ENCODE measurements around the gene DCST1.
A peak's percentile ranks its signal among the peaks of the same experiment; 100 is the strongest.

DCST1 gene

DNA sequence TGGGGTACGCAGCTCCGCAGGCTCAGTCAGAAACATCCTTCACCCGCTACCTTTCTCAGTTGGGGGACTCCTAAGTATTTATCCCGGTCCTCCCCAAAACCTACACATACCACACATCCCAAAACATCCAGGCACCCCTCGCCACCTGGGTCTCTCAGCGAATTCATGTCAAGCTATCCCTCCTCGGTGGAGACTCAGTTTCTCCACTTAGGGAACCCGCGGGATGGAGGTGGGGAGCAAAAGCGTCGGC, 32.3 kb upstream of the DCST1 start:
- DNase-seq (ENCODE audit: low read depth in 1 of 2, low spot score in 1 of 2), result peak in 1 of 2 donors; percentile 43

DNA sequence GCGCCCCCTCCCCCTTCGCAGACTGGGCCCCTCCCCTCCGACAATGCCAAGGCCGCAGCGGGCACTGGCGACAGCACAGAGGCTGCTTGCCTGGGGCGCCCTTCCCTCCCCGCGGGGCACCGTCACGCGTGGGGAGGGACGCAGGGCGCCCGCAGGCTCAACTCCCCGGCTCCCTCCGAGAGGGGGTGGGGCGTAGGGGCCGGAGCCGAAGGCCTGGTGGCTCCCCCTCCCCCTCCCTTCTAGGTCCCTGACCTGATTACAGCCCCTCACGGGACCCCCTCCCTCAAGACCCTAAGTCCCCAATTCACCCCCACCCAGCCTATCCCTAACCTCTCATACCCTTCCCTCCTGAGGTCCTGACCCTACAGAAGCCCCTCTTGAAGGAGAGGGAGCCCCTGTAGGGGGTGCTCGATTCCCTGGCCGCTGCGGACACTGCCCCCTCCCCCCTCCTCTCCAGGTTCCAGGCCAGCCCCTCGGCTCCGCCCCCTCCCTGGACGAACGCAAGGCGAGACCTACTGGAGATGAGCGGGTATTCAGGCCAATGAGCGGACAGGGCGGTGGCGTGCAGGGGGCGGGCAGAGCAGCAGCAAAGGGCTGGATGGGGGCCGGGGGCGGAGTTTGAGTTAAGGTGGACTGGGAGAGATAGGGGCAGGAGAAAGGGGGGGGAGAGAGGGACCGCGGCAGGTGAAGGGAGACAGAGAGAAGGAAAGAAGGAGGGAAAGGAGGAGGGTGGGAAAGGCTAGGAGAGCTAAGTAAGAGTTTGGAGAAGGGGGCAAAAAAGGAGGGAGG, 31.8 kb upstream of the DCST1 start:
- peak; percentile 95 to 99 for DNase-seq (ENCODE audit: low read depth in 1 of 2, low spot score in 1 of 2)

DNA sequence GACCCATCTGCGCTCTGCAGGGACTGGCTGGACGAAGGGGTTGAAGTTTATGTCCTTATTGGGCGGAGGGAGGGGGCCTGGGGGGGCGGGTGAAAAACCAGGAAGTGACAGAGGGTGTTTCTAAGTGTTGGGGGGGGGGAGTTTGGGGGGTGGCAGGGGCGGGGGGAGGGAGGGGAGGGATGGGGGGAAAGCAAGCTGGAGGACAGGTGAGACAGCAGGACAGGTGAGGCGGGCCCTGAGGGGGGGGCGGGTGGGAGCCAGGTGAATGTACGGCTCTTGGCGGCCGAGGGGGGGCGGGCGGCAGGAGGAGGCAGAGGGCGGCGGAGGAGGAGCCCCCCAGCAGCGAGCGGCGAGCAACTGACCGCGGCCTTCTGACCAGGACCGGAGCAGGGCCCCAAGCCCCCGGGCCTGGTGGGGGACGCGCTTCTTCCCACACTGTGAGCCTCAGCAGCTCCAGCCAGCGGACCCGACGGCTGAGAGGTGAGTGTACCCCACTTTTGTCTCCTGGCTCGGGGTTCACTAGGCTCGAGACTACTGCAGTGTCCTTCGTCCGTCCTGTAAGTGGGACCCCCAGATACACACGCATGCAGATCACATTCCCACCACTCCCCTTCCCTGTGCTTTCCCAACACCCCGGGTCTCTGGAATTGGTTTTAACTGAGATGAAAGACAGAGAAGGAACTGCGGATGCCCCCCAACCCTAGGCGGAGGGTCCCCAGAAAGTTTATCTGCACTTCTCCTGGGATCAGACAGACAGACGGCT, 31.0 kb upstream of the DCST1 start, which contains the start of gene ZBTB7B:
ZBTB7B (plus strand) TSS at position 339 of the 763 bp plus-strand sequence. CDS start 11,859 bp downstream, outside the sequence.
- no peak for DNase-seq (ENCODE audit: low read depth in 1 of 2, low spot score in 1 of 2)

DNA sequence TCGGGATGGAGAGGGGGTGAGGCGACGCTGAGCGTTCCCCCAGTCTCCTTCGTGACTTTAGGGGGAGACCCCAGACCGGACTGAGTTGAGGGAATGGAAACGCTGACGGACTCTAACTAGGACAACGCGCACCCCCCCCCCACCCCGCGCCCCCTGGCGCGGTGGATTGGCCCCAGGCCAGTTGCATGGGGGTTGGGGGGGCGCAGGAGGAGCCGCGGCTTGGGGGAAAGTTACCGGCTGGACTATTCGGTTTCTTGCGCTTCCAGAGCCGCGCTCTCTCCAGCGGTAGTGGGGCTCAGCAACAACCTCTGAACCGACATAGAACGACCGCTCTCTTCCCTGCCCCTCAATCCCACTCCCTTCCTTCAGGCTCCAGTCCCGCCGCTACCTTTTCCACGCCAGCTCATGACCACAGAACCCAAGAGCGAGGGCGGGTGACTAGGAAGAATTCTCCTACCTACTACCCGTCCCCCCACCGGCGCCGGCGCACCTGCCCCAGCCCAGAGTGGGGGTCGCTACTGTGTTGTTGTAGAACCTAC, 30.3 kb upstream of the DCST1 start:
- DNase-seq (ENCODE audit: low read depth in 1 of 2, low spot score in 1 of 2), result no peak

DNA sequence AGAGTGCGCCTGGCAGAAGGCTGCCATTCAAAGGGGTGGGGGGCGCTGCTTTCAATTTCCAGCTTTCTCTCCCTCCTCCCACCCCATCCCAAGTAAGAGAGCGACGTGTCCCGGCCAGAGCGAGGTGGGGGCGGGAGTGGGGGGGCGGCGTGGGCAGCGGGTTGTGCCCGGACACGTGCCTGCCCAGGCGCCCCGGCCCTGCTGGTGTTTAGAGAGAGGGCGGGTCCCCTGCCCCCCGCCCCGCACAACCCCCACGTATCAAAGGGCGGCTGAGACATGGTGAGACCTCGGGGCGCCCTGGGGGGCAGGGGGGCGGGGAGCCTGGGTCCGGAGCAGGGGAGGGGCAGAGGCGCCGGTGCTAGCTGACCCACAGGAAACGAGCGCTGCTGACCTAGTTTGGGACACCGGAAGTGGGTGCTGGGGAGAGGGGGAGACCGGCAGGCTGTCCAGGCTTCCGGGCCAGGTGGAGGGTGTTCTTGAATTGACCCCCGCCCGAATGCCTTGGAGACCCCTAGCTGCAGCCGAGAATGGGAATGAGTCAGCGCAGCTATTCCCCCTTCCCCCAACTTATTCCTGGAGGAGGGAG, 29.8 kb upstream of the DCST1 start:
- DNase-seq (ENCODE audit: low read depth in 1 of 2, low spot score in 1 of 2), result no peak

DNA sequence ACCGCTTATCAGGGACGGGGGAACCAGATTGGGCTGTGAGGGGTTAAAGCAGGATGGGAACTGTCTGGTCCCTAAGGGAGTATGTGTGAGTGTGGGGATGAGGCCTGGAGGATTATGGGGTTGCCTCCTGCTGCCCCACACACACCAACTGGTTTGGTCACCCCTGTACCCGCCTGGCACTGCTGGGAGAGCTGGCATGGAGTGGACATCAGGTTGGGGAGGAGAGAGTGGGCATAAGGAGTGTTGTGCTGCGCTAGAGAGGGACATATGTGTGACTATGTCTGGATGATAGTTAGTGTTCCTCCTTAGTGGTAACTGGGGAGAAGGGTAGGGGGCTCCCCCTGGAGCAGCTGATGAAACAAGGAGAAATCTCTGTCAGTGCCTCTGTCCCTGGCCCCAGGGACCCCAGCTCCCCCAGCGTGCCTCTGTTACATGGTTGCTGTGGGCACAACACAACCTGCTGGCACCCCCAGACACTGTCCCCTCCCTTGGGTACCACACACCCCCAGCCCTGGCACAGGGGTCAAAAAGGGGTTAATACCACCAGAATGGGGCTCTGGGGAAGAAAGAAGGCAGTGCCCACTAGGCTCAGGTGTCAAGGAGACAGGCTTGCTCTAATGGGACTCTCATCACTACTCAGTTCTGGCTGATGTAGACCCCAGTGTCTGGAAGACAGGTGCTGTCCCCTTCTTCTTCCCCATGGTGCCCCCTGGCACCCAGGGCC, 29.1 kb upstream of the DCST1 start:
- DNase-seq (ENCODE audit: low read depth in 1 of 2, low spot score in 1 of 2), result no peak

DNA sequence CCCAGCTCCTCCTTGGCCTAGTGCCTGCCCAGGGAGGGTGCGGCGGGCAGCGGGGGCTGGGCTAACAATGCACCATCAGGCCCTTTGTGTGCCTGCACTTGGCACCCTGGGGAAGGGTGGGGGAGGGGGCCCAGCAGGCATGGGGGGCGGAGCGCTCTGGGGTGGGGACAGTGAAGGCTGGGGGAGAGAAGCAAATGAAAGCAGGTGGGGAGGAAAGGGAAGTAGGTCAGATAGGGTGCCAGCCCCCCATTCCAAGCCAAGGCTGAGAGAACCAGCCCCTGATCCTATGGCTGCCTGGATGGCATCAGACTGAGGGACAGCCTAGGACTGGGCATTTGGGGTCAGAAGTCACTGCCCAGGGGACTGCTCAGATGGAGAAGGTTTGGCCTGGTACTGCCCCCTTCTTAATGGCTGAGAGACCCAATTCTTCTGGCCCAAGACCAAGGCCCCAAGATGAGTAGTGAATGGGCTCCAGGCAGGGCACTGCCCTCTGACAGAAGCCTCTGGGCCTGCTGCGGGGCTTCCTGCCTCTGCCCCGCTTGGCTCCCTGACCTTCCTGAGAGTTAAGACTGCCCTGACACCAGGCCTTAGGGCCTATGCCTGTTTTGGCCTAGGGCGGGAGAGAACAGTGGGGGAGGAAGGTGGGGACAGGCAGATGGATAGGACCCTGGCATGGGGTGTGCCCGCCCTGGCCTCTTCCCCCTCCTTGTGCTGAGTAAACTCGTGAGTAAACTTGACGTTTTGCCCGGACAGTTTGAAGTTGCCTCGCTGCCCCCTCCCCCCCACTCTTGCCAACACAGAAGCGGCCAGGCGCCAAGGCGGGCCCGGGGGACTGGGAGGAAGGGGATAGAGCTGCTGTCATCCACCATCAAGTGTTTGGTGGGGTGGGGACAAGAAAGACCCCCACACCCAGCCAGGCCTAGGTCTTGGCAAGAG, 28.3 kb upstream of the DCST1 start:
- DNase-seq (ENCODE audit: low read depth in 1 of 2, low spot score in 1 of 2), result no peak

DNA sequence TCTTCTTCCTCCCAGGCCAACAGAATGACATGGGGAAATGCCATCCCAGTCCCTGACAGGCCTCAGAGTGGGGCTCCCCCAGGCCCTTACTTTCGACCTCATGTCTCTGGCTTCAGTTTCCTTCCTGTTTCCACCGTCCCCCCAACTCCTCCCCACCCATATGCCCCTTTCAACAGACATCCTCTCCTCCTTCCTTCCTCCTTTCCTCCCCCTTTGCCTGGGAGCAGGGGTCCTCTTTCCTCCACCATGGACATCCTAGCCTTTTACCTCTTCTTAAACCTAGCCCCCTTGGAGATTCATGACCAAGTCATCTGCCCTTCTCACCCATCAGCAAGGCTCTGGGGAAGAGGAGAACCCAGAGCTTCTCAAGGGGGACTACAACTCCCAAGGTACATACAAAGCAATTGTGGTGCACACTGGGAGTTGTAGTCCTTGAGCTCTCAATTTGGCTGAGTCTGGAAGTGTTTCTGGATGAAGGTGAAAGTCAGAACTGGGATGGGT, 27.0 kb upstream of the DCST1 start:
- peak in 1 of 2 donors; percentile 46 for DNase-seq (ENCODE audit: low read depth in 1 of 2, low spot score in 1 of 2)

DNA sequence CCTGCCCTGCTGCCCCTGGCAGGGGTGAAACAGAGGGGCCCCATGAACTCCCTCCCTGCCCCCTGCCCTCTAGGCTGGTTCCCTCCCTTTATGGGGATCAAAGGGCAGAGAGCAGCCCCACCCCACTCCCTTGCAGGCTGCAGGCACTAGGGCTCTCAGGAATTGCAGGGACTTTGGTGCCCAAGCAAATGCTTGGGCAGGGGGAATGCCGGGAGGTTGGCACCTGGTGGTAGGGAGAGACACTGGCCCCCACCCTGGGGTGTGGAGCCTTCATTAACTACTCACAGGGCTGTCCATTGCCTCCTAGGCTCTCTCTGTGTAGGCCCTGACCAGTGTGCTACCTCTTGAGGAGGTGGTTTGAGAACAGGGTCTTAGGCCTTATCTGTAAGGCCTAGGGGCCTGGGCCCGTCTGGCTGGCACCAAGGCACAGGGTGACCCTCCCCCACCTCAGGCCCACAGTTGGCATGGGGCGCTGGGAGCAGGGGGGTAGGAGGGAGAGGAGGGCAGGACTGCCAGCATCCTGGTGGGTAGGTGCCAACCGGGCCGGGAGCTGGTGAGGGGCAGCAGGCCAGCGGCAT, 26.3 kb upstream of the DCST1 start:
- DNase-seq (ENCODE audit: low read depth in 1 of 2, low spot score in 1 of 2), result no peak

DNA sequence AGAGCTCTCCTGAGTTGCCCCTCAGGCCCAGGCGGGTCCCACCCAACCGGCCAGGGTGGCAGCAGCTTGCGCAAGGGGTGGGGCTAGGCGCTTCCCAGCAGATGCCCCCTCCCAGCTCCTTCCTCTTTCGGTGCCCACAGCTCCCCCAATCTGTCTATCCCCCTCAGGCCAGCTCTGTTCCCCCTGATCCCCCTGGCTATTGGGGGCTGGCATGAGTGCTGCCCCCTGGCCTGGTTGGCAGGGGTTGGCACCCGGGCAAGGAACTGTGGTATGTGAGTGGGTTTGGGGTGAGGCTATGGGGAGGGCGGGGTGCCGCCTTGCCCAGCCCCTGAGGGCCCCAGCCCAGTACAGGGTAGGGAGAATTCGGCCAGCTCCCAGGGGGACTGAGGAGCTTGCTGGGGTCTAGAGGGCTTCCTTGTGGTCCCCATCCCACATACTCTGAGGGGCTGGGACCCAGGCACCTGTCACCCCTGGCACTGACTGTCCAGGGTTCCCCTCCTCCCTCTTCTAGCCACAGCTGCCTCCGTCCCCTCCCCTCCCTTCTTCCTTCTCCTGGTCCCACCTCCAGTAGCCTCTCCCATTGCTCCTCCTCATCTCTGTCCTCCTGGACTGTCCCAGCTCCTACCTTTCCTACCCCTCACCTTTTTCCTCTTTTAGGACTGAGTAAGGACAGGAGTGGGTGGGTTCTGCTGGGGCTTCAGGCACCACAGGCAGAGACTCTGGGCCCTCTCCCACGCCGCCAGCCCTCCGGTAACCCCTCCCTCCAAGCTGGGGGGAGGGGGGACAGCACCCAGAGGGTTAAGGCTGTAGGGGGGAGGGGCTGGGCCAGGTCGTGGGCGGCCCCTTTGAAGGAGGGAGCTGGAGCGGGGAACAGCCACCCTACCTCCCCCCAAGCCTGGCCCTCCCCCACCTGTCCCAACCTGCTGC, 25.3 kb upstream of the DCST1 start:
- DNase-seq (ENCODE audit: low read depth in 1 of 2, low spot score in 1 of 2), result peak; percentile 41 to 60

DNA sequence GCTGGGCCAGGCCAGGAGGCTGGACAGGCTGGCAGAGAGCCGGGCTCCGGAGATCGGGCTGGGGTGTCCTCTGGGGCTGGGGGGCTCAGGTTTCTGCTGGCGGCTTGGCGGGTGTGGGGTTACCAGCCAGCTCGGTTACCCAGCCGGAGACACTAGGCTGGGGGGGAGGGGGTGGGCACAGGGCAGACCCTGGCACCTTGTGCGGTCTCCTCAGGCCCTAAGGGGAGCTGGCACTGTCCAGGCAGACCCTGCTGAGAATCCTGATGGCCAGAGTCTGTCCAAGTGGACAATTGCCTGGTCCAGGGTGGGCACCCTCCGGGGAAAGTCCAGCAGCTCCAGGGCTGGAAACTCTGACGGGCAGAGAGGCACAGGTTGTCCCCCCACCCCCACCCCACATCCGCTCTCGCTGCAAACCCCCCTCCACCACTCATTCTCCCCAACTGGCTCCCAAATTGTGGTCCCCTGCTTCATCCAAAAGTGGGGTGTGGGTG, 24.4 kb upstream of the DCST1 start:
- no peak for DNase-seq (ENCODE audit: low read depth in 1 of 2, low spot score in 1 of 2)

DNA sequence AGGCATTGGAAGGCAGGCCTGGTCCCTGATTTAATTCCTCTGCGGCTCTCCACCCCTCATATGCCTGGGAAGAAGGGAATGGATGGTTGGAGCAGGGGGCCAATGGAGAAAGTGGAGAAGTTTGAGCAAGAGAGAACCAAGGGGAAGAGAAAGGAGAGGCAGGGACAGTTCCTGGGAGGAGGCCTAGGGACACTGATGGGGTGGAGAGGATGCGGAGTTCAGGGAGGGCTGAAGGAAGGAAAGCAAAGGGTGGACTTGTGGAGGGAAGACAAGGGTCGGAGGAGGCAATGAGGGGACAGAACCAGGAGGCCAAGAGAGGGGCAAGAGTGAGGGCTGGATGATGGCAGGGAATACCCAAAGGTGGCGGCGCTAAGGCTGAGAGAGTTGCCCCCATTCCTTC, 23.9 kb upstream of the DCST1 start:
- no peak for DNase-seq (ENCODE audit: low read depth in 1 of 2, low spot score in 1 of 2)

DNA sequence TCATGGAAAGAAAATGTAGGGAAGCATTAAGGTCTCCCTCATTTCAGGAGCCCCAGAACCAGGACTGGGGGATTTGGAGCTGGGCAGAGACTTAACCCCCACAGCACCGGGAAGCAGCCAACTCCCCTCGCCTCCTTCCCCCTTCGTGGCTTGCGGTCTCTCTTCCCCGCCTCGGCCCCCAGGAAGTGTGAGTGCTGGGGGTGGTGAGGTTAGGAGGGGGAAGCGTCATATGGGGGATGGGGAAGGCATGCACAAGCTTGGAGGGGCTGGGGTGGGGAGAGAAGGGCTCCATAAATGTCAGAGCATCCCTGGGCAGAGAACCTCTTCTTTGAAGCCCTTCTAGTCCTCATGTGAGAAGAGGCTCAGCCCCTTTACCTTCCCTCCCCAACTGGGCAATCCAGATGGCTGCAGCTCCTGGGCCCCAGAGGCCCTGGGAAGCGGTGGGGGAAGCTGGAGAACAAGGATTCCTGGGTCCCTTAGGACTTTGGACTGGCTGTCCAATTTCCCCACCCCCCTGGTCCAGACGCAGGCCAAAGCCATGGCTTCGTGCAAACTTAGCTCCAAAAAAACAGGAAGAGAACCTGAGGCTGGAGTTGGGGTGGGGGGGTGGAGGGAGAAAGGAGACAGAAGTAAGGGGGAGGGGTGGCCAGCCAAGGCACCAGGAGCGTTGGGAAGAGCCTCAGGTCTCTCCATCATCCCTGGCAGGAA, 23.3 kb upstream of the DCST1 start:
- DNase-seq (ENCODE audit: low read depth in 1 of 2, low spot score in 1 of 2), result no peak

DNA sequence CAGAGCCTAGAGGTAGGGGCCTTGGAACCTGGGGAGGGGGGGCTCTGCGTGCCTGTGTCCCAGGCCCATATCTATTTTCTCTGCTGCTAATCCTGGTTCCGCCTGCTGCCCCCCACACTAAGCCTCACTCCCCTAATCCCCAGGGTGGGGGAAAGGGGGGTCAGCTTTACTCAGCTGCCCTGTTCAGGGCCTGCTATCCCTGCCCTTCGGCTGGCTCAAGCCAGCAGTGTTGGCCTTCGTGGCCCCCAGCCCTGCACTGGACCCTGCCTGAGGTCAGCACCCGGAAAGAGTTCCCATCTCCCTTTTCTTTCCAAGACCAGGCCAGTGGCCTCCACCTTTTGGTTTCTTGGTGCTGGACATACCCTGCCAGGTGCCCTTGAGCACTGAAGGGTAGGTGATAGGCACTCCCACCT, 22.6 kb upstream of the DCST1 start:
- DNase-seq (ENCODE audit: low read depth in 1 of 2, low spot score in 1 of 2), result no peak

DNA sequence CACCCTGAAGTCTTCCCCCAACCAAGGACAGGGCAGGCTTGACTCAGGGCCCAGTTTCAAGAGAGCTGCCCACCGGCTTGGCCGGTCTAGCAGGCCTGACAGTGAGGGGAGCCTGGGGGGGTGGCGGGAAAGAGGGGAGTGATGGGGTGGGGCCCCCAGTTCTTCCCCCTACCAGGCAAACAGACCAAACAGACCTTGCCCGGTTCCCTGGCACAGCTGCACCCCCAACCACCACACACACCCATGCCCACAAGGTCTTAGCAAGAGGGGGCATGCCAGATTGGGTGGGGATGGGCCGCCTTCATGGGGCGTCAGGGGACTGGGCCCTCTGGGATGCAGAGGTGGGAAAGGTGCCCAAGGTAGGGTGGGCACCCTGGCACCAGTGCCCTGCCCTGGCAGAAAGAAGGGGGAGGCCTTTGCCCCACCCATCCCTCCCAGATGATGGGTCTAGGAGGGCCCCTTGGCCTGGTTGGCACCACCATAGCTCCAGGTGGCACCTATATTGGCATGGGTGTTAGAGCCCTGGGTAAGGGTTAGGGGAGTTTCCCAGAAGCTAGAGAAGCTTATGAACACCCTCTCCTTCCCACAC, 22.1 kb upstream of the DCST1 start:
- no peak for DNase-seq (ENCODE audit: low read depth in 1 of 2, low spot score in 1 of 2)

DNA sequence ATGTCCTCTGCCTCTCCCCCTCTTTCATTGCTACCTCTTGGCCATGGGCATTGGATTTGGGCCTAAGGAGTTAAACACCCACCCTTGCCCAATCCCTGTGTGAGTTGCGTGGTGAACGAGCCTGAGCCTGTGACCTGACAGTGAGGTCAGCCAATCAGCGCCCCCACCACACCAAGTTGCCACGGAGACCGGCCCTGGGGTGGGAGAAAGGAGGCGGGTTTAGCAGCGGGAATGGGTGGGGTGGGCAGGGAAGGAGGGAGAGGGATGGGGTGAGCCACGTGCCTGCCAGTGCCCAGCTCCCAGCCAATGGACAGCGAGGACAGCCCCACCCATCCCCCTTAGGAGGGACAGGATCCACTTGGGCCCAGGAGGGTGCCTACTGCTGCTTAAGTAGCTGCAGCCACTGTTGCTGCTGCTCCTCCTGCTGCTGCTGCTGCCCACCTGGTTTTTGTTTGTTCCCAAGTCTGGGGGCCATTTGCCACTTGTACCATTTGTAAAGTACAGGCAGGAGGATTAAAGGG, 21.5 kb upstream of the DCST1 start:
- no peak for DNase-seq (ENCODE audit: low read depth in 1 of 2, low spot score in 1 of 2)

All from activated CD4-positive, alpha-beta T cell treated with anti-CD3 and anti-CD28 coated beads, Interleukin-2, amount 50 U/mL, for 24 hours (primary cell).